GM19099 (cell line): ENCODE measurements around the gene RTKN2.

ENCODE experiments used
- POLR2A ChIP-seq: IDR thresholded peaks from 3 replicates; pipeline ENCODE4 v1.6.1; 2011; ENCODE audit warnings: low read depth; ENCODE audit not compliant: insufficient read length; ENCODE audit errors: extremely low read depth

The RTKN2 gene

GRCh38 chr10:62175251-62175650 lies 93.4 kb downstream of the RTKN2 start:
- no peak for TF ChIP-seq POLR2A

- TF ChIP-seq POLR2A: no peak
These were observed 96.2 kb downstream of the RTKN2 start for GRCh38 chr10:62172465-62172864.

- no peak for TF ChIP-seq POLR2A
These were observed 96.9 kb downstream of the RTKN2 start for GRCh38 chr10:62171791-62172190.

- TF ChIP-seq POLR2A: no peak
These were observed 97.9 kb downstream of the RTKN2 start for GRCh38 chr10:62170732-62171131.

- no peak for TF ChIP-seq POLR2A
These were observed 102.1 kb downstream of the RTKN2 start for GRCh38 chr10:62166331-62167131.

- no peak for TF ChIP-seq POLR2A
These were observed 102.8 kb downstream of the RTKN2 start for GRCh38 chr10:62165803-62166202.

- no peak for TF ChIP-seq POLR2A
These were observed 105.6 kb downstream of the RTKN2 start for GRCh38 chr10:62163024-62163423.

- no peak for TF ChIP-seq POLR2A
These were observed 106.2 kb downstream of the RTKN2 start for GRCh38 chr10:62162261-62162981.

- no peak for TF ChIP-seq POLR2A
These were observed 109.3 kb downstream of the RTKN2 start for GRCh38 chr10:62159351-62159750.

GRCh38 chr10:62157601-62158000 lies 111.0 kb downstream of the RTKN2 start:
- no peak for TF ChIP-seq POLR2A

- no peak for TF ChIP-seq POLR2A
These were observed 113.5 kb downstream of the RTKN2 start for GRCh38 chr10:62155054-62155680.

- TF ChIP-seq POLR2A: no peak
These were observed 114.4 kb downstream of the RTKN2 start for GRCh38 chr10:62154231-62154630.

GRCh38 chr10:62153191-62153590 lies 115.5 kb downstream of the RTKN2 start:
- no peak for TF ChIP-seq POLR2A

- no peak for TF ChIP-seq POLR2A
These were observed 119.0 kb downstream of the RTKN2 start for GRCh38 chr10:62149621-62150020.

GRCh38 chr10:62148155-62148554 lies 120.5 kb downstream of the RTKN2 start:
- TF ChIP-seq POLR2A: no peak

GRCh38 chr10:62147425-62147824 lies 121.2 kb downstream of the RTKN2 start:
- TF ChIP-seq POLR2A: no peak
